ENCODE measurements around the gene TFDP3.

Gene TFDP3

GRCh38 chrX:133207751-133208150, 10.4 kb downstream of the TFDP3 start:
- no peak for TF ChIP-seq Cebpa-rat (IDR thresholded peaks at IDR 0.05)

GRCh38 chrX:133191739-133192039, 26.5 kb downstream of the TFDP3 start:
- no peak for TF ChIP-seq Cebpa-rat (IDR thresholded peaks at IDR 0.05)
- Histone ChIP-seq H3K4me1 (no peaks in the 10 kb centered on the region), H3K4me3 (no peak overlapping the region), H3K4me2 (no peak overlapping the region), H3K27me3 (peaks cover 86 to 98% (median 94%) of the 10 kb centered on the region in 11 experiments), H3K9me3 (replicated peaks in 1 of 11) (no peaks in the 10 kb centered on the region), H3K36me3 (no peaks in the 10 kb centered on the region), H3K9ac (no peak overlapping the region), H4K20me1 (peaks cover 0 to 4% (median 0%) of the 10 kb centered on the region in 11 experiments; a peak in 2 of 22 replicates), H3K27ac (no peak overlapping the region)

More at GRCh38 chrX:133207751-133208150, 10.4 kb downstream of the TFDP3 start:
- H4K20me1 ChIP-seq: no peaks in the 10 kb centered on the region; a peak in 1 of 22 replicates
- H3K36me3 ChIP-seq: no peaks in the 10 kb centered on the region
- H3K27ac ChIP-seq: no peak overlapping the region
- H3K4me1 ChIP-seq: no peaks in the 10 kb centered on the region
- H3K4me2 ChIP-seq: no peak overlapping the region
- no peak overlapping the region for H3K4me3 ChIP-seq
- H3K9ac ChIP-seq: no peak overlapping the region
- H3K9me3 ChIP-seq (replicated peaks in 1 of 11): no peaks in the 10 kb centered on the region
- H3K27me3 ChIP-seq: peaks cover 91 to 99% (median 98%) of the 10 kb centered on the region in 11 experiments

DNA sequence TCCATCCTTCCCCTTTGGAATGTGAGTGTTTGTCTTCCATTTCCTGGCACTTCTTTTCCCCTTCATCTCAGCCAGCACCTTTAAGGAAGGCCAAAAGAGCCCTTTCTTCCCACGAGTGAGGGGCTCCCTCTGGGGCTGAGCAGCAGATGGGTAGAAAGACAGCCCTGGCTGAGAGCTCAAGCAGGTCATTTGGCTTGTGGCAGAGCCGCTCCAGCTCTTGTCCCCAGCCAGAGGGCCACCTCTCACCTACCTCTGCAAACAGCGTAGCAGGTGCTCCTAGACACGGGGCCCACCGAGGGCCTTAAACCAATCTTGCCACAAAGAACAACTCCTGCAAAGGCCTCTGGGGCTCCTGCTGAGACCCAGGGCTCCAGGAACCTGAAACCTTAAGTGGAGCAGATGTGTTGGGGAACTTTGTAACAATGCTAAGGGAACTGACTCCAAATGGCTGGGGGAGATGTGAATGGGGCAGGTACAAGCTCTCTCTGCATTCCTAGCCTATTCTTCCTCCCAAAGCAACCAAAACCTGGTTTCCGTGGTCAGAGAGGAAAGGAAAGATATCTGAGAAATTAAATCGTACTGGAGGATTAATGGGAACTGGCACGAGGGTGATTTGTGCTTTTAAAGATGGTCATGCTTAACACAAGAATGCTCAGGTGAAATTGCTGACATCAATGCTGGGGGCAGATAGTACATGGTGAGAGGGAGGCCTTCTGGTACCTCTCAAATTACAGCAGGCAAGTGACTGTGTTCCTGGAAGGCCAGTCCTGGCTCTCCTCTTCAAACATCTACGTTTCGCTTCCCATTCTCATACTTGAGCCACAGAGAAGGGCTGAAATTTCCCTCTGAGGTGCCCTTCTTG, 27.0 kb downstream of the TFDP3 start:
- Histone ChIP-seq H3K9ac (no peak overlapping the region), H3K4me1 (no peaks in the 10 kb centered on the region), H3K4me3 (no peak overlapping the region), H3K27ac (no peak overlapping the region), H3K36me3 (no peaks in the 10 kb centered on the region), H3K4me2 (no peak overlapping the region), H4K20me1 (peaks cover 0 to 4% (median 0%) of the 10 kb centered on the region in 11 experiments; a peak in 2 of 22 replicates), H3K9me3 (replicated peaks in 1 of 11) (no peaks in the 10 kb centered on the region), H3K27me3 (peaks cover 87 to 98% (median 94%) of the 10 kb centered on the region in 11 experiments)
- TF ChIP-seq Cebpa-rat (IDR thresholded peaks at IDR 0.05): no peak

GRCh38 chrX:133189195-133189594, 29.0 kb downstream of the TFDP3 start:
- peaks cover 0 to 10% (median 0%) of the 10 kb centered on the region in 11 experiments; a peak in 4 of 22 replicates for H3K9me3 ChIP-seq (replicated peaks in 1 of 11)
- H3K9ac ChIP-seq: no peak overlapping the region
- peaks cover 0 to 4% (median 0%) of the 10 kb centered on the region in 11 experiments; a peak in 3 of 22 replicates for H4K20me1 ChIP-seq
- H3K36me3 ChIP-seq: no peaks in the 10 kb centered on the region
- H3K27me3 ChIP-seq: peaks cover 95 to 100% (median 97%) of the 10 kb centered on the region in 11 experiments
- H3K4me2 ChIP-seq: no peak overlapping the region
- no peak overlapping the region for H3K27ac ChIP-seq
- no peak overlapping the region for H3K4me3 ChIP-seq
- no peak for TF ChIP-seq Cebpa-rat (IDR thresholded peaks at IDR 0.05)
- H3K4me1 ChIP-seq: no peaks in the 10 kb centered on the region

- Histone ChIP-seq H3K9ac (no peak overlapping the region), H3K4me2 (no peak overlapping the region), H4K20me1 (peaks cover 0 to 6% (median 0%) of the 10 kb centered on the region in 11 experiments; a peak in 3 of 22 replicates), H3K27me3 (peaks cover 96 to 100% (median 98%) of the 10 kb centered on the region in 11 experiments), H3K4me1 (no peaks in the 10 kb centered on the region), H3K9me3 (replicated peaks in 1 of 11) (peaks cover 0 to 10% (median 0%) of the 10 kb centered on the region in 11 experiments; a peak in 4 of 22 replicates), H3K36me3 (no peaks in the 10 kb centered on the region), H3K4me3 (no peak overlapping the region), H3K27ac (no peak overlapping the region)
- no peak for TF ChIP-seq Cebpa-rat (IDR thresholded peaks at IDR 0.05)
These were observed 29.5 kb downstream of the TFDP3 start for GRCh38 chrX:133188631-133189030.

GRCh38 chrX:133185938-133186337, 32.2 kb downstream of the TFDP3 start:
- Histone ChIP-seq H3K4me2 (no peak overlapping the region), H3K4me1 (no peaks in the 10 kb centered on the region), H3K36me3 (no peaks in the 10 kb centered on the region), H3K9me3 (replicated peaks in 1 of 11) (peaks cover 0 to 10% (median 0%) of the 10 kb centered on the region in 11 experiments; a peak in 4 of 22 replicates), H4K20me1 (peaks cover 0 to 6% (median 0%) of the 10 kb centered on the region in 11 experiments; a peak in 3 of 22 replicates), H3K4me3 (no peak overlapping the region), H3K27me3 (peaks cover 99 to 100% (median 100%) of the 10 kb centered on the region in 11 experiments), H3K27ac (no peak overlapping the region), H3K9ac (no peak overlapping the region)
- no peak for TF ChIP-seq Cebpa-rat (IDR thresholded peaks at IDR 0.05)

GRCh38 chrX:133185119-133185518, 33.0 kb downstream of the TFDP3 start:
- Histone ChIP-seq H3K4me3 (no peak overlapping the region), H3K4me1 (no peaks in the 10 kb centered on the region), H3K4me2 (no peak overlapping the region), H3K27ac (no peak overlapping the region), H4K20me1 (peaks cover 0 to 3% (median 0%) of the 10 kb centered on the region in 11 experiments; a peak in 1 of 22 replicates), H3K9ac (no peak overlapping the region), H3K9me3 (replicated peaks in 1 of 11) (peaks cover 0 to 15% (median 4%) of the 10 kb centered on the region in 11 experiments; a peak in 13 of 22 replicates), H3K36me3 (no peaks in the 10 kb centered on the region), H3K27me3 (peaks cover 97 to 100% (median 100%) of the 10 kb centered on the region in 11 experiments)
- no peak for TF ChIP-seq Cebpa-rat (IDR thresholded peaks at IDR 0.05)

DNA sequence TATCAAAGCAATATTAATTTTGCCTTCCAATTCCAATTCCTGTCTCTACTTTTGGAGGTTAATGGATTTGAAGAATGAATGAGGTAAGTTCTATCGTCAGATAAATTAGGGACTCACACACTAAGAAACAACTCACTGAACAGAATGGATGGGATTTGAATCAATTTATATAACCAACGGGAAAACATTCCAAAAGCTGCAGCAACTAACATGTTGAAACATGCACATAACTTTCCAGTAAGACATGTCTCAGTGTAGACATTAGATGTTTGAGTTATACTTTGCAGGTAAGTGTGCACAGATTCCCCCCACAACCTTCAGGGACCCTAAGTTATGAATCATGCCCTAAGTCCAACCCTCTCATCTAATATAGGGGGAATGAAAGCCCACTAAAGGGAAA, 34.3 kb downstream of the TFDP3 start:
- H4K20me1 ChIP-seq: peaks cover 0 to 3% (median 0%) of the 10 kb centered on the region in 11 experiments; a peak in 1 of 22 replicates

DNA sequence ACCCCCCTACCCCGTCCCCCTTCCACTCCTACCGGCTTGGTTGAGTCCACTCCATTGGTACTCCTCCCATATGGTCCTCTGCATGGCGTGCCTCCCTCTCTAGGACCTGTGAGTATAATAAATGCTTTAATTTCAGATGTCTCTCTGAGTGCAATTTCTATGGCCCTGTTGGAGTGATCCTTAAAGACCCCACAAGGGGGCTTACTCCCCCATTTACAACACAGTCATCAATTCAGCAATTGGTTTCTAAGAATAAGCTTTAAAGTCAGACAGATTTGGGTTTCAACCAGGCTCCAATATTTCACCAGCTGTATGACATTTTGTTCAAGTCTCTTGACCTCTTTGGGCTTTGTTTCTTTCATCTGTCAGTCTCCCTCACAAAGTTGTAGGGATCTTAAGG, 38.7 kb downstream of the TFDP3 start:
- Histone ChIP-seq H3K36me3 (no peaks in the 10 kb centered on the region), H3K4me3 (no peak overlapping the region), H3K9ac (no peak overlapping the region), H4K20me1 (peaks cover 0 to 10% (median 0%) of the 10 kb centered on the region in 11 experiments; a peak in 4 of 22 replicates), H3K27me3 (peaks cover 94 to 100% (median 99%) of the 10 kb centered on the region in 11 experiments), H3K27ac (no peak overlapping the region), H3K4me1 (no peaks in the 10 kb centered on the region), H3K9me3 (replicated peaks in 1 of 11) (peaks cover 0 to 12% (median 6%) of the 10 kb centered on the region in 11 experiments; a peak in 13 of 22 replicates), H3K4me2 (no peak overlapping the region)
- no peak for TF ChIP-seq Cebpa-rat (IDR thresholded peaks at IDR 0.05)

More for the DNA sequence above, 34.3 kb downstream of the TFDP3 start:
- Histone ChIP-seq H3K4me2 (no peak overlapping the region), H3K36me3 (no peaks in the 10 kb centered on the region), H3K4me1 (no peaks in the 10 kb centered on the region), H3K9ac (no peak overlapping the region), H3K27me3 (peaks cover 94 to 100% (median 99%) of the 10 kb centered on the region in 11 experiments), H3K27ac (no peak overlapping the region), H3K9me3 (replicated peaks in 1 of 11) (peaks cover 0 to 18% (median 6%) of the 10 kb centered on the region in 11 experiments; a peak in 13 of 22 replicates), H3K4me3 (no peak overlapping the region)
- no peak for TF ChIP-seq Cebpa-rat (IDR thresholded peaks at IDR 0.05)
